HG03064 (cell line): Measurements from ENCODE around the gene LRIG2.
"Not testable (repeated sequence)": the region's sequence is repeated elsewhere in the genome, so short reads cannot be mapped to it uniquely, and the experiment has no call there.

Source experiments
- ATAC-seq: cut with Tn5 transposase; IDR thresholded peaks from one replicate; pipeline ENCODE4 v1.9.1; 2021; ENCODE audit warnings: low read depth; ENCODE audit not compliant: unreplicated experiment

LRIG2 gene

DNA sequence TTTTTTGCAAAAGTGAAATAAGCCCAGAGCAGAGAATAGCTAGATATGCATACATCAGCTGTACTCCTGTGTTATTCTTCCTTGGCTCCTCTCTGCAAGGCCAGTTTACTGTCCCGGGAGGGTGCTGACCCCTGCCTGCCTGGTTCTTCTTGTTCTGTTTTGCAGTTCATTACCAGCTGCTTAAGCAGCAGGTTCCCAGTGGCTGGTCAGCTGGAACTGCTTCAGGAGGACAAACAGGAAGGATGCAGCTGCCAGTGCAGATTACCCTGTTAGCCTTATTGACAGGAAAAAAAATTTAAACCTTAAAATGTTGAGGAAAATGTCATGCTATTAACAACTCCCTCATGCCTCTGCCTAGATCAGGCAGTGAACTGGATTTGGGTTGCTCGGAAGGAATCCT lies 16.0 kb upstream of the LRIG2 start:
- no peak for ATAC-seq

DNA sequence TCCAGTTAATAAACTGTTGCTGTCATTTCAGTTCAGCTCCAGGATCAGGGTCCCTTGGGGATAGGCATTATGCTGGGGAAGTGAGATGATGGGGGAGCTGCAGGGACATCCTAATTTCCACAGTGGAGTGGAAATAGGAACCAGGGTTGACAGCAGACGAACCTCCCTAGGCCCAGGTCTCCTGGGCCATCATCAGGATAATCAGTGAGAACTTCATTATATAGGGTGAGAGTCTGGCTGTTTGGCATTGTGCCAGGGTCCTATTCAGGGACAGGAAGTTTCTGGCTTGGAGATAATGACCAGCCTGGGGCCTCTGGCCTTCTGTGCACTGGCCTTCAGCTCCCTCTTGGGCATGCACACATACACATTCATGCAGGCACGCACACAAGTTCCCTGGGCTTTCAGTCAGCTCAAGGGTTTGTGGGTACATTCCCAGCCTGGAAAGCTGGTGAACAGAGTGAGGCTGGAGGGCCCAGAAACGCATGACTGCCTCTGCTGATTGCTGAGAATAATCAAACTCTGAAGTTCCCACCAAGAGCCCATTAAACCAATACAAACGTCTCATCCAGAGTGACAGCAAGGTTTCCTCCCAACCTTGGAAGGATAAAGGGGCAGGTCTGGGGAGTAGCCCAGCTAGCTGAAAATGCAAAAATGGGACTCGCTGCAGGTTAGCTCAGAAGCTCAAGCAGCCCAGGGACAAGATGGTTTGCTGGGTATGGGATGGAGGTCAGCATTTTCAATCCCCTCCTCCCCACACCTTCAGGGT lies 13.9 kb upstream of the LRIG2 start:
- ATAC-seq, result no peak

DNA sequence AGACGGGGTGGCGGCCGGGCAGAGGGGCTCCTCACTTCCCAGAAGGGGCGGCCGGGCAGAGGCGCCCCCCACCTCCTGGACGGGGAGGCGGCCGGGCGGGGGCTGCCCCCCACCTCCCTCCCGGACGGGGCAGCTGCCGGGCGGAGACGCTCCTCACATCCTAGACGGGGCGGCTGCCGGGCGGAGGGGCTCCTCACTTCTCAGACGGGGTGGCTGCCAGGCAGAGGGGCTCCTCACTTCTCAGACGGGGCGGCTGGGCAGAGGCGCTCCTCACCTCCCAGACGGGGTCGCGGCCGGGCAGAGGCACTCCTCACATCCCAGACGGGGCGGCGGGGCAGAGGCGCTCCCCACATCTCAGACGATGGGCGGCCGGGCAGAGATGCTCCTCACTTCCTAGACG lies 9.5 kb upstream of the LRIG2 start:
- ATAC-seq, result not testable (repeated sequence)

DNA sequence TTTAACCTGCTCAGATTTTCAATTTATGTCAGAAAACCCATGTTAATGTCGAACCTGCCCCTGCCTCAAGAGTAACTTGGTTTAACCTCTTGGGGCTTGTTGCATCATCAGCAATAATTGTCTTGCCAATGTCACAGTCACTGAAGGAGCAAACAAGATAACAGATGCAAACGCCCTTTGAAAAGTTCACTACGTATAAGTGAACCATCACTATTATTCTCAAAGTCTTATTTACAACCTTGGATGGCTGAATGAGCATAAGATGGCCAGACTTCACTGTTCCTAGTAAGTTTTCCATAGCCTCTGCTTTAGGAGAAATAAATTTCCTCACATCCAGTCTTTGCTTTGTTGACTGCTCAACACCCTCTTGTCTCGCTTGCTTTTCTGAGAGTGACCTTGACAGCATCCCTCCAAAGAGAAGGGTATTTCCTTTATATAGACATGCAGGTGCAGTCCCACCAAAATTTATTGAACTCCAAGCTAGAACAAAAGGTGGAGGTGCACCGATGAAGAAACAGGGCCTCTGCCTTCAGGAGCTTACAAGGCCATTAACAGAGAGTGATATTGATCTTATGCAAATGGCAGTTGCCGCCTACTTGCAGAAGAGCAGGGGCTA lies 749 bp upstream of the LRIG2 start:
- no peak for ATAC-seq

DNA sequence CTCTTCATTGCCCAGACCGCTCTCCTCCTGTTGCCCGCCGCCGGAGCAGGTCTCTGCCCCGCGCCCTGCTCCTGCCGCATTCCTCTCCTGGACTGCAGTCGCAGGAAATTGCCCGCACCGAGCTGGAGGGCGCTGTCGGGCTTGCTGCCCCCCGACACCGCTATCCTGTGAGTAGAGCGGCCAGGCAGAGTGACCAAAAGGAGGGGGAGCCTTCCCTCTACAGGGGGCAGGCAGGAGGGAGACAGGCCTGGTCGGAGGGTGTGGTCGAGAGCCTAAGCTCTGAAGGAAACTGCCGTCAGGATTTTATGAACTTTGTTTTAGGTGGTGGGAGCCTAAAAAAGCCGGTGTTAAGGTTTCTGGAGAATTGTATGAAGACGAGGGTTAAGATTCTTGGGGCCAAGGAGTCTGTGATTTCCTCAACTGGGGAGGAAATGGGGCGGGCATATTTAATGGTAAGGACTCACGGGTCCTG lies 517 bp downstream of the LRIG2 start:
- peak; percentile 21 for ATAC-seq

DNA sequence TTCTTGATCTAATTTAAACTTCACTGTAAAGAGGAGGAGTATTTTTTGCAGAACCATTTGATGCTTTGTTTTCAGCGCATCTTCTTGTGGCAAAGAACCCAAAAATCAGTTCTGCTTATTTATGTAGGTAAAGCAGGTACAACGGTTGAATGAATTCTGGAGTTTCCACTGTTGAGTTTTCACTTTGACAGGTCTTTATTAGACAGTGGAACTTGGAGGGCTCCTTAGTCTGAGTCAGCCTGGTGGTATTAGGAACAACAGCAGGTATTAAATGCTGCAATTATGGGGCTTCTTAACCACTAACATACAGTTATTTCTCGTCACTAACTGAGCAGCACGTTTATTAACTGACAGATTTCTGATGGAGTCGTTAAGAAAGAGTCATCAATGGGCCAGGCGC lies 1.2 kb downstream of the LRIG2 start:
- no peak for ATAC-seq

DNA sequence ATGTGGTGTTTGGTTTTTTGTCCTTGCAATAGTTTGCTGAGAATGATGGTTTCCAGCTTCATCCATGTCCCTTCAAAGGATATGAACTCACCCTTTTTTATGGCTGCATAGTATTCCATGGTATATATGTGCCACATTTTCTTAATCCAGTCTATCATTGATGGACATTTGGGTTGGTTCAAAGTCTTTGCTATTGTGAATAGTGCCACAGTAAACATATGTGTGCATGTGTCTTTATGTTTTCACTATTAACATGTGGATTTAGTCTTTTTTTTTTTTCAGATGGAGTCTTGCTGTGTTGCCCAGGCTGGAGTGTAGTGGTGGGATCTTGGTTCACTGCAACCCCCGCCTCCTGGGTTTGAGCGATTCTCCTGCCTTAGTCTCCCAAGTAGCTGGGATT lies 5.0 kb downstream of the LRIG2 start:
- ATAC-seq, result not testable (repeated sequence)

DNA sequence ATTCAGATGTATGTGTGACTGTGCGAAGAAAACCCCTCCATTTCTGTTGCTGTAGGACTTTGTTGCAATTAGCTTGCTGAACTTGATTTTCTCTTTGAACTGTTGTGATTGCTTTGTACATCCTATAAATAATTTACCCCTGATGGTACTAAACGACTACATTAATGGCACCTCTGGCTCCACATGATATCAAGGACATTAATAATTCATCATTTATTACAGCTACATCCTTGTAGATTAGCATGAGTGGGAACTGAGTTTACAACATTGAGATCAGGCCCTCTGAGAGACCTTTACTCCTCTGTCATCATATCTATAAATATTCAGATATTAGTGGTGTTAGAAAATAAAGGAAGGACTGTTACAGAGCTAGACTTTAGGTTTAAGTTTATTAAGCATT lies 13.5 kb downstream of the LRIG2 start:
- ATAC-seq, result no peak

DNA sequence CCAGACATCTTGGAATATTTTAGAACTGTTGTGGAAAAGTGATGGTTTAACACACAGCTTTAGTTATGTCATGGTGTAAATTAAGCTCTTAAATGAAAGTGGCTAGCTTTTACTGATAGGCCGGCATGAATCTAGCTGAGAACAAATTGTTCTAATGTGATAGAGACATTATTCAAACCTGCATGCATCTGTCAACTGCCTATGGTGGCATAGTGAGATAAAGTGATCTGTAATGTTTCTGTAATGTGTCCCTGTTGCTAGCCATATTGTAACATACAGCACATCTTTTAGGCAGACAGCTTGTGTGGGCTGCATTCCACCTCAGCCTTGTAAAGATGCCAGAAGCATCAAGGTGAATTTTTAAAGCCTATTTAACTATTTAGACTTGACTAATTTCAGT lies 16.0 kb downstream of the LRIG2 start:
- no peak for ATAC-seq

DNA sequence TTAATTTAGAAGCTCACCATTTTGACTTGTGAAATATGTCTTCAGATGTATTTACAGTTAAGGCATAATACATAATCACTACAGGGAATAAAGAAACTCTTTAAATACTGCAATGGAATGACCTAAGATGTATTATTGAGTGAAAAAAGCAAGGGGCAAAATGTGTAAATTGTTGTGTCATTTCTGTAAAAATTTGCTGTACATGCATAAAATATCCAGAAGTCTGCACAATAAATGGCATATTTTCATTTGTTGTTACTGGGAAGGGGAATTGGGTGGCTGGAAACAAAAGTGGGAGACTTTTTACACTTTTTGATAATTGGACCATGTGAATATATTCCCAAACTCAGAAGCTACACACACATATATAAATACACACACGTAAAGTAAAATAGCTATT lies 17.1 kb downstream of the LRIG2 start:
- no peak for ATAC-seq

DNA sequence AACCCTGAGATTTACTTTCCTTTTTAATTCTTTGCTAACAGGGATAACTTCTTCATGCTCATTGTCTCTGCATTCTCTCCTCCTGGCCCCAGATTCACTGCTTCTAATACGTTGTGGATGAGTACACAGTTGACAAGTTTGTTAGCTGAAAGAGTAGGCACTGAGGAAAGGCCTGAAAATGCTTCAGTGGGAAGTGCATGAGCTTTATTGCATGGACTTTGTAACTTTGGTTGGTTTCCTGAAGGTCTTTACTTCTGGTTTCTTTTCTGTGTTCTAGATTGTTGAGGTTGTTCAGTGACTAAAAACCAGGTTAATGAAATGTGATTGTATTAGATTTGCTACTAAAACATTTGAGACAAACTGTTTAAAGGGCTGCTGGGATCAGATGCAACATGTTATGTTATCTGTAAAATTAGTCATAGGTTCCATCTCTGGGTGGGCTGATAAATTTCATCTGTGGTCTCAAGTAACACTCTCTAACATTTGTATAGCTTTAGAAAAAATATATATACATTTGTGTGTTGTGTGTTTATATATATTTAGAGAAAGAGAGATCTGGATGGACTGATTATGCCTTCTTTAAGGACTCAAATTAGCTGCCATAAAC lies 19.1 kb downstream of the LRIG2 start:
- ATAC-seq, result no peak

DNA sequence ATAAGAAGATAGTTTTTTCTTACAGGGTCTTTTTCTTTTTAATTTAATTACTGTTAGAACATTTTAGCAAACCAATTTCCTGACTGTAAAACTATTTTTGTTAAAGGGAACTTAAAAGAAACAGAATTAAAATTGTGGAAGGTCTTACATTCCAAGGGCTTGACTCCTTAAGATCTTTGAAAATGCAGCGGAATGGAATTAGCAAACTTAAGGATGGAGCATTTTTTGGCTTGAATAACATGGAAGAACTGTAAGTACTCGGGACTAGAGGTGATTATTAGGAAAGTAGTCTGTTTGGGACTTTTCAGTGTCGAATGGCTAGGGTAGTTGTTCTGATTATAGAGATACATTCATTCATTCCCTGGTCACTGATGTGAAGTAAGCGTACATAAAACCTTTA lies 21.5 kb downstream of the LRIG2 start:
- ATAC-seq, result no peak

DNA sequence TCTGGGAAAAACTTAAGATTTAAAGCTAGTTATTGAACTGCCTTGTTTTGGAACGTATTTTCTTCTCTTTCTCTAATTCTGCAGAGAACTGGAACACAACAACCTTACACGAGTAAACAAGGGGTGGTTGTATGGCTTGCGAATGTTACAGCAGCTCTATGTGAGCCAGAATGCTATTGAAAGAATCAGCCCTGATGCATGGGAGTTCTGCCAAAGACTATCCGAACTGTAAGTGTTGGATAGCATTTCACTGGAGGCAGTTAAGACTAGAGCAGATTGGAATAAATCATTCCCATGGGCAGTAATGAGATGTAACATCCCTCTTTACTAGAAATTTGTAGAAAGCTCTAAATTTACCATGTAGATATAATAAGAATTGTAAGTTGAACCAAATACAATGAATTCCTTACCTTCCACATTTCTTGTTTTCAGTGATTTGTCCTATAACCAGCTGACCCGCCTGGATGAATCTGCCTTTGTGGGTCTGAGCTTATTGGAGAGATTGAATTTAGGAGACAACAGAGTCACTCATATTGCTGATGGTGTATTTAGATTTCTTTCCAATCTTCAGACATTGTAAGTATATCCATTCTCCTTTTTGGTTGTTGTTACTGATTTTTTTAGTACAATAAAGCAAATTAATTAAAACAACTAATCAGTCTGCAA lies 22.9 kb downstream of the LRIG2 start:
- no peak for ATAC-seq

DNA sequence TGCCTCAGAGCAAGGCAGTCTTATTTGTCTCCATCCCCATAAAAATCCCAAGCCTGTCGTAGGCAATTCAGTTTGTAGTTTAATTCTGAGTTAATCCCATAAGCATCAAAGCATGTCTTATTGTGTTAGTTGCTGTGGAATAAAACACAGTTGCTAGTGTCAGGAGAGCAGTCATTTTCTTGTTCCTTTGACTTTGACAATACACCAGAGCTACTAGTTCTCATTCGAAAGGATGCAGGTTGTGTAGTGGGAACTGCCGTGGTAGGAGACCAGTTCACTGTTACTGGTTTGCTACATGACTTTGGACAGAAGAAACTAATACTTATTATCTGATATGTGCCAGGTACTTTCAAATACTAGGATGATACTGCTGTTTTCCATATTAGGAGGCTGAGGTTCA lies 23.5 kb downstream of the LRIG2 start:
- ATAC-seq, result no peak

DNA sequence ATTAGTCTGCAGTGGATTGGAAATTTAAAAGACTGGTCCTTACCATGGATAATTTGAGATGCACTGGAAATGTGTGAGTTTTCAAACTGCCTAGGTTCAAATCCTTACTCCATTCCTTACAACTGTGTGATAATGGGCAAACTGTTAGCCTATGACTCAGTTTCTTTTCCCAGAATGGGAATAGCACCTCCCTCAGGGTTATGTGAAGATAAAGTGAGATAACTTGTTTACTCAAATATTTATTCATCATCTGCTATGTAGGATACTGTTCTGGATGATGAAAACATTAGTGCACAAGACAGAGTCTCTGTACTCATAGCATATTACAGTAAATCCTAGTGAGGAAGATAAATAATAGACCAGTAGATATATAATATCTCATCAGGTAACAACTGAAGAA lies 28.6 kb downstream of the LRIG2 start:
- ATAC-seq, result no peak

DNA sequence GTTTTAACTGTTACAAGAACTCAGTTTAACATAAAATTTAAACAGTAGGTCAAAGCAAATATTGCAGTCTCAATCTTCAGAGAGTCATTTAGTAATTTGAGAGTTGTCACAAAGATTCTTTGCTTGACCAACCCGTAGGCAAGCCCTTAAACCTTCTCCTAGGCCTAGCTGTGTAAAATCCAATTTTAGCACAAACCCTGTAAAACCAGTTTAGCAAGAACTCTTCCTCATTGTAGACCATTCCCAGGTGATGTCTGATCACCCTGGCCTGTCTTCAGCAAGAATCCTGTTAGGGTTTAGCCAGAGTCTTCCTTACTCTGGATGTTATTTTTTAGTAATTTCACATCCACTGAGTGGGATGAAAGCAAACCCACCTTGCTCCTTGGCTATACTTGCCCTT lies 30.1 kb downstream of the LRIG2 start:
- ATAC-seq, result no peak

DNA sequence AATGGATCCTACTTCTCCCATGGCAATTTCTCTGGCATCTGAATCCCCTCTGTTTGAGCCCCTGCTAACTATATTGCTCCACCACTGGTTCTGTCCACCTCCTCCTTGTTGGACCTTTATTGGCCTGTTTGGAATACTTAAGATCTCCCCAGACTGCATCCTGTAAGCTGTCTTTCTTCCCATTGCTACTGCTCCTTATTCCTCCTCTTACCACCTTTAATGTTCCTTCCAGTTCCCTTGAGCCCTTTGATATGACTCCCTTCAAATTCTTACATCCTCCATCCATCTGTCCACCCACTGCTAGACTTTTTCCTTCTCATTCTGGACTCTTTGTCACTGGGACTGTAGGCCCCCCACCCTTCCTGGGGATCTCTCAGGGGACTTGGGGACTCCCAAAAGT lies 31.0 kb downstream of the LRIG2 start:
- ATAC-seq, result no peak

DNA sequence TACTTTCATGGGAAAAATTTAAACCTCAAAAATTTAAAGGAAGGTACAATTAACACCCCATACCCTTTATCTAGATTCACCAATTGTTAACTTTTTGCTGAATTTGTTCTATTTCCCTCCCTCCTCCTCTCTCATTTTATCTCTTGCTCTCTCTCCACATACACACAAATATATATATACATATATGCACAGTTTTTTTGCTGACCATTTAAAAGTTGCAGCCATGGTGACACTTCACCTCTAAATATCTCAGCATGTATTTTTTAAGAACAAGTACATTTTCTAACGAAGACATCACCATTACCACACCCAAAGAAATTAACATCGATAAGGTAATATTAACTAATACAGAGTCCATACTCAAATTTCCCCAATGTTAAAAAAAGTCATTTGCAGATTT lies 33.9 kb downstream of the LRIG2 start:
- no peak for ATAC-seq

DNA sequence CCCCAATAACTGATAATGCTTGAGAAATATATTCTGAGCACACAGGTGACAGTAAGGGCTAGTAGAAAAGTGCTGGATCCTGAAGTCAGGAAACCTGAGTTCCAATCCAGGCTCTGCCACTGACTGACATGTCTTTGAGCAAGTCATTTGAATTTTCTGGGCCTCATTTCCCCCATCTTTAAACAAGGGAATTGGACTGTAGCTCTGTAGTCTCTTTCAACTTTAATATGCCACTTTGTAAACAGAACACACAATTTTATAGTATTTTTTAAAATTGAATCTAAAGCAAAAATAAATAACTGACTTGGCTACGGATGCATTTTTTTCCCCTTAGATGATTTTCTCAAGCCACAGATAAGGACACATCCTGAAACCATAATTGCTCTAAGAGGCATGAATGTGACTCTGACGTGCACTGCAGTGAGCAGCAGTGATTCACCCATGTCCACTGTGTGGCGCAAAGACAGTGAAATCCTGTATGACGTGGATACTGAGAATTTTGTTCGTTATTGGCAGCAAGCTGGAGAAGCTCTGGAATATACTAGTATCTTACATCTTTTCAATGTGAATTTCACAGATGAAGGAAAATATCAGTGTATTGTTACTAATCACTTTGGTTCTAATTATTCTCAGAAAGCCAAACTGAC lies 37.0 kb downstream of the LRIG2 start:
- ATAC-seq, result no peak

DNA sequence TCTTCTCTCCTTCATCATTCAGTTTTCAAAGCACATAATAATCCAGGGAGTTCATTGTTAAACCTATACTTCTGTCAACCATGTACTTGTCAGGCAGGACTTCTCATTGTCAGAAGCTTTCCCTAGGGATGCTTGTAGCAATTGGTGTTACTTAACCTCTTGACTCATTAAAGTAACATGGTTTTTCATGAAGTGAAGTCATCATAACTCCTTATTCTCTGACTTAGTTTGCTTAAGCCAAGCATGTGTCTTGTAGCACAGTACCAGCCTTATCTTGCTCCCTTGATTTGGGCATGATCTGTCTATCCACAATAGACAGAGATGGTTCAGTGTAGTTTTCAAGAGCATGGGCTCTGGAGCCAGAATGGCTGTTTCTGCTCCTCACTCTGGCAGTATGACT lies 45.3 kb downstream of the LRIG2 start:
- no peak for ATAC-seq

DNA sequence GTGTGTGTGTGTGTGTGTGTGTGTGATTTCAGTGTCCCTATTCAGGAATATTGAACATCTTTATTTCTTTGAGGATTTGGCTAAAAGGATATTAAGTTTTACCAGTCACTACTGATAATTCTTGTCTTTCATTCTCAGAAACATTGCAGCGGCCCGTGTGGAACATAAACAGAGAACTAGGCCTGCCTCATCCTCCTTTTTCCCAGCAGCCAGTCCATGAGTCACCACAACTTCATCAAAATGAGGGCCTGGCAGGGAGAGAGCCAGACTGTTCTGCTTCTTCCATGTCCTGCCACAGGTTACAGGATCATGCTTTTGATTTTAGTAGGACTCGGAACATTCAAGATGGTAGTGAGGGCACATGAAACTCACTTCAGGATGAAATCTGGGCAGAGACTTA lies 50.7 kb downstream of the LRIG2 start:
- ATAC-seq, result no peak
